Duodenal mucosa (tissue), 2 donors: ENCODE results near the gene ETF1.
A peak's percentile ranks its signal among the peaks of the same experiment; 100 is the strongest.
"Not testable (repeated sequence)": the region's sequence is repeated elsewhere in the genome, so short reads cannot be mapped to it uniquely, and the experiment has no call there.

Experiments used
- H3K27ac ChIP-seq: one replicate; pipeline ENCODE4 v1.7.0; 2013; ENCODE audit warnings: low read depth, low read length
- H3K27me3 ChIP-seq, 2 donors: one replicate each; pipeline ENCODE4 v1.7.0; 2013; ENCODE audit warnings: low read length in 2 of 2, control low read depth in 1 of 2; ENCODE audit not compliant: insufficient read depth in 2 of 2, control insufficient read depth in 1 of 2
- H3K36me3 ChIP-seq, 2 donors: one replicate each; pipeline ENCODE4 v1.7.0; 2013; ENCODE audit warnings: low read length in 2 of 2, control low read depth in 1 of 2; ENCODE audit not compliant: insufficient read depth in 2 of 2, control insufficient read depth in 1 of 2
- H3K4me1 ChIP-seq, 2 donors: one replicate each; pipeline ENCODE4 v1.7.0; 2013; ENCODE audit warnings: low read length in 2 of 2, control low read depth in 1 of 2; ENCODE audit not compliant: insufficient read depth in 2 of 2, control insufficient read depth in 1 of 2
- H3K4me3 ChIP-seq, 2 donors: one replicate each; pipeline ENCODE4 v1.7.0; 2013; ENCODE audit warnings: low read length in 2 of 2, low read depth in 1 of 2
- H3K9ac ChIP-seq, 2 donors: one replicate each; pipeline ENCODE4 v1.7.0; 2013; ENCODE audit warnings: low read length in 2 of 2, low read depth in 1 of 2
- H3K9me3 ChIP-seq, 2 donors: one replicate each; pipeline ENCODE4 v1.7.0; 2013; ENCODE audit warnings: low read length in 2 of 2, control low read depth in 1 of 2; ENCODE audit not compliant: control insufficient read depth in 1 of 2

Gene ETF1

DNA sequence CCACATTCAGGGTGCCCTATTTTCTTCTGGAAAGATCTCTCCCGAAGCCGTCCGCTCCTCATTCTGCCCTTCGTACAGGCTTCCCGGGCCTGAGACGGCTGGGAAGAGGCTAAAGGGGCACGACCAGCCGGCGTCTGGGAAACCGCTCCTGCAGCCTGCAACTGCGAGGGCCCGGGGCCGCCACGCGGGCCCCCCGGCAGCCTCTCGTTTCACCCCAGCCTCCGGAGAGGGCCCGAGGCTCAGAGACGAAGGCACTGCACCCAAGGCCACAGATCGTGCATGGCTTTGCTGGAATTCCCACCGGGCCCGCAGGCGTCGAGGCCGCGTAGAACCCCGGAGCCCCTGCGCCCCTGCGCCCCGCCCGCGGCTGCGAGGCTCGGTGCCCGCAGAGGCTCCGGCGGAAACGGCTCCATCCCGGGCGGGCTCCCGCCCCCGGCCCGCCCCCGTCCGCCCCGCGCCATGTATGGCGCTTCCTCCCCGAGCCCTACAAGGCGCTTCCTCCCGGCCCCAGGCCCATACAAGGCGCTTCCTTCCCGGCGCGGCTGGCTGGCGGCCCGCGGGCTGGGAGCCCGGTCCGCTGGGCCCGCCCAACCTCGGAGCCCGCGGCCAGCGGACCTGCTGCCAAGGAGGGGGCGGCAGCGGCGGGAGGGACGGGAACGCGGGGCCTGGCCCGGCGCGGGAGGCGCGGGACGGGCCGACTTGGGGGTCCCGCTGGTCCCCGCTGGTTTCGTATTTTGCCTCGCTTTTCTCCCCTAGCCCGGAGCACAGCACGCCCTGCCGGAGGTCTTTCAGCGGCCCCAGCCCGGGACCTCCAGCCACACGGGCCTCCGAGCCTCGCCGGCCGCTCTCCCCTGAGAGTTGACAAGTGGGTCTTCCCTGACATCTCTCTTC is 51.1 kb downstream of the ETF1 start:
- Histone ChIP-seq H3K36me3 (no peaks in the 10 kb centered on the region), H3K4me1 (peaks cover 24 to 26% of the 10 kb centered on the region in 2 donors), H3K27ac (no peak overlapping the region), H3K27me3 (peaks cover 10 to 17% of the 10 kb centered on the region in 2 donors), H3K4me3 (peak overlapping the region; percentile 63 to 67), H3K9me3 (no peaks in the 10 kb centered on the region), H3K9ac (peak overlapping the region; percentile 52 to 75)

DNA sequence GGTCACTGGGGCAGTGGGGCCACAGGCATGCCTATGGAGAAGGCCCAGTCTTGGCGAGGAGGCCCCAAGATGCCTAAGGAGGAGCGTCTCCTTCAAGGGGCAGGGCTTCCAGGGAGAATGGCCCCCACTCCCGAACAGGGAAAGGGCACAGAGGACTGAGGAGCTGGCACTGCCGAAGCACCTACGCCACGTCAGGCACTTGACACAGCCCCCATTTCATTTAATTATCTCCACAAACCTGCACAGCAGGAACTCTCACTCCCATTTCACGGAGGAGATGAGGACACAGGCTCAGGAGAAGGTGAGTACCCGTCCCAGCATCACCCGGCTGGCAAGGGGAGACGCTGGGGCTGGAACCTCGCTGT is 51.8 kb downstream of the ETF1 start:
- Histone ChIP-seq H3K9me3 (no peaks in the 10 kb centered on the region), H3K9ac (peak overlapping the region; percentile 16 to 26), H3K36me3 (no peaks in the 10 kb centered on the region), H3K27ac (no peak overlapping the region), H3K4me3 (peak overlapping the region; percentile 63 to 67), H3K4me1 (peaks cover 24 to 26% of the 10 kb centered on the region in 2 donors), H3K27me3 (peaks cover 10 to 17% of the 10 kb centered on the region in 2 donors)

DNA sequence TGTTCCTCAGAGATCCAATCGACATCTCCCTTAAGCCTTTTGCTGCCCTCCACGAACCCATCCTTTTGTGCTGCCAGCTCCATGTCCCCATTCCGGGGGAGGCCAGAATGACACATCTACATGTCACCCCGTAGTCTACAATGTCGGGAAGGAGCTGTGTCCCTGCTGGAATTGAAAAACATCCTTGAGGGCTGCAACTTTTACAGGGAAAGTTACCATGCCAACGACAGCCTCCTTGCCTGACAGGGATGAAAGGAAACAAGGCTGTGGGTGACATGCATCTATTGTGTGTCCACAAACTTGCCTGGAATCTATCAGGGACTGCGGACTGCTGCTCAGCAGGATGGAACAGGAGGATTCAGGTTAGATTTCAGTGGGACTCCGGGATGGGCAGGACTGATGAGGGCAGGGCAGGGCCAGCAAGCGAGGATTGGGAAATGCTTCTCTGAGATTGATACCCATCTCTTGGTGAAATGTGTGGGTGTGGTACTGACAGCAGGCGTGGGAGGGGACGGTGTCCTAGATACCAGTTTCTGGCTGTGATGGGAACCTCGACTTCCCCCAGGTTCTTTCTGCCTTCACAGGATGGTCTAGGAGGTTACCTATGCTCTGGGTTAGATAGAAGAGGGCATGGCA is 52.3 kb downstream of the ETF1 start:
- no peak overlapping the region for H3K4me3 ChIP-seq
- H3K27ac ChIP-seq, result no peak overlapping the region
- H3K9me3 ChIP-seq, result no peaks in the 10 kb centered on the region
- H3K27me3 ChIP-seq, result peaks cover 10 to 17% of the 10 kb centered on the region in 2 donors
- H3K36me3 ChIP-seq, result no peaks in the 10 kb centered on the region
- no peak overlapping the region for H3K9ac ChIP-seq
- peaks cover 24 to 26% of the 10 kb centered on the region in 2 donors for H3K4me1 ChIP-seq

DNA sequence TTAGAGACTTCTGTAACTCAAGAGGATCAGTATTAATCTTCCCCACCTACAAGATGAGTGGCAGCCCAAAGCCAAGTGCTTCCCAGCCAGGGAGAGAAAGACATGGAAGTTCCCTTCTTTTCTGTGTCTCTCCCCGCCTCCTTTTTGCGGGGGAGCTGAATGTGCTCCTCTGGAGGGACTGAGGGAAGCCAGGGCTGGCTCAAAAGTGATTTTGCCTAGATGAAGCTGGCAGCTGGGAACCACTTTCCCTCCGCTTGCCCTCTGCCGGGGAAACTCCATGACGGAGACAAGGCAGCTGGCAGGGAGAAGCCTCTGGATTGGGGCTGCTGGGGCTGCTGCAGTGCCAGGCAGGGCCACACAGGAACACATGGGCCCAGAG is 53.4 kb downstream of the ETF1 start:
- Histone ChIP-seq H3K27me3 (peaks cover 10 to 17% of the 10 kb centered on the region in 2 donors), H3K9ac (no peak overlapping the region), H3K4me1 (peaks cover 24 to 26% of the 10 kb centered on the region in 2 donors), H3K4me3 (no peak overlapping the region), H3K9me3 (no peaks in the 10 kb centered on the region), H3K27ac (no peak overlapping the region), H3K36me3 (no peaks in the 10 kb centered on the region)

DNA sequence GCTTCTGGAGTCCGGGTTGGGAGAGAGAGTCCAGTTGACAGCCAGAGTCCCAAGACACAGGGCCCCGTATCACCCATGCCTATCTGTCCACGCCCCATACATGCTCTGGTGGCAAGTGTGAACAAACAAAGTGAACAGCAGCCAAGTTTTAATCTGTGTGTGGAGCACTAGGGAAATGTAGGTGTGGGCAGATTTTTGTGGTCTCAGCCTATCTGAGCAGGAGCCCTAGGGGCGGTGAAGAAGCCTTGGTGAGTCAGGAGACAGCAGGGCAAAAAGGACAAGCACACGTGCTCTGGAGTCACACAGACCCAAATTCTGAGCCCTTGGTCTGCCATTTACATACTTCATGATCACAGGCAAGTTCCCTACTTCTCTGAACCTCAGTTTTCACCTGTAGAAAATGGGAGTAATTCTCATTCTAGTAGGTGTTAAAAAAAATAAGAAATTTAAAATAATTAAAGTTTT is 54.5 kb downstream of the ETF1 start:
- no peaks in the 10 kb centered on the region for H3K9me3 ChIP-seq
- H3K4me1 ChIP-seq, result peaks cover 24 to 26% of the 10 kb centered on the region in 2 donors

DNA sequence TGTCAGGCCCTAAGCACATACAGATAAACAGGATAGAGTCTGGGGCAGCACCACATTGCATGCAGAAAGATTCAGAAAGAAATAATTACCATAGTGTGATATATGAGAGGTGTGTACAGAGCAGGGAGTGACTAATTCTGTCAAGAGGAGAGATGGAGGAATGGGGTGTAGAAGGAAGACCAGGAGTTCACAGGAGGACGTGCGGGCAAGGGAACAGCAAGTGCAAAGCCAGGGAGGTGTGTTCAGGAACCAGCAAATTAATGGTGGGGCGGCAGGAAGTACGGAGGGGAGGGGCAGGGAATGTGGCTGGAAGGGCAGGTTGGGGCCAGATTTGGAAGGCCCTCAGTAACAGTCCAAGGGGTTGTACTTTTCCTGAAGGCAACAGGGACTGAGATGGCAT is 60.4 kb downstream of the ETF1 start:
- H3K9ac ChIP-seq, result no peak overlapping the region
- H3K27me3 ChIP-seq, result no peaks in the 10 kb centered on the region
- H3K36me3 ChIP-seq, result no peaks in the 10 kb centered on the region
- H3K4me3 ChIP-seq, result no peak overlapping the region
- H3K4me1 ChIP-seq, result no peaks in the 10 kb centered on the region
- H3K27ac ChIP-seq, result no peak overlapping the region
- H3K9me3 ChIP-seq, result no peaks in the 10 kb centered on the region

More for the DNA sequence above, 54.5 kb downstream of the ETF1 start:
- Histone ChIP-seq H3K9ac (no peak overlapping the region), H3K4me3 (no peak overlapping the region), H3K27me3 (peaks cover 10 to 17% of the 10 kb centered on the region in 2 donors), H3K36me3 (no peaks in the 10 kb centered on the region), H3K27ac (no peak overlapping the region)

DNA sequence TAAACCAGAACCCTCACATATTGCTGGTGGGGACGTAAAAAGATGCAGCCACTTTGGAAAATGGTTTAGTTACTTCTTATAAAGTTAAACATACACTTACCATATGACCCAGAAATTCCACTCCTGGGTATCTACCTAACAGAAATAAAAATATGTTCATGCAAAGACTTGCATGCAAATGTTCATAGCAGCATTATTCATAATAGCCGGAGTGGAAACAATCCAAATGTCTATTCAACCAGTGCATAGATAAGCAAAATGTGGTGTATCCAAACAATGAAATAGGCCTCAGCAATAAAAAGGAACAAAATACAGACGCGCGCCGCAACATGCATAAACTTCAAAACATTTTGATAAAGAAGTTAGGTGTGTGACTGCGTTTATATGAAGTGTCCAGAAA is 66.1 kb downstream of the ETF1 start:
- Histone ChIP-seq H3K27me3 (no peaks in the 10 kb centered on the region), H3K36me3 (no peaks in the 10 kb centered on the region)

DNA sequence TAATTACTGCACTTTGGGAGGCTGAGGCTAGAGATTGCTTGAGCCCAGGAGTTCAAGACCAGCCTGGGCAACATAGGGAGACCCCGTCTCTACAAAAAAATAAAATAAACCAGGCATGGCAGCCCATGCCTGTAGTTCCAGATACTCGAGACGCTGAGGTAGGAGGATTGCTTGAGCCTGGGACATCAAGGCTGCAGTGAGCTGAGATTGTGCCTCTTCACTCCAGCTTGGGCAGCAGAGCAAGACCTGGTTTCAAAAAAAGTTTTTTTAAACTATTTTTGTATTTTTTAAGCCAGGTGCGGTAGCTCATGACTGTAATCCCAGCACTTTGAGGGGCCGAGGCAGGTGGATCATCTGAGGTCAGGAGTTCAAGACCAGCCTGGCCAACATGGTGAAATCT is 69.9 kb downstream of the ETF1 start:
- H3K36me3 ChIP-seq, H3K4me3 ChIP-seq, H3K9ac ChIP-seq, H3K9me3 ChIP-seq, H3K27me3 ChIP-seq, H3K27ac ChIP-seq, H3K4me1 ChIP-seq: not testable (repeated sequence)

More for the DNA sequence above, 66.1 kb downstream of the ETF1 start:
- H3K27ac ChIP-seq, result no peak overlapping the region
- H3K4me3 ChIP-seq, result no peak overlapping the region
- H3K9ac ChIP-seq, result no peak overlapping the region
- H3K9me3 ChIP-seq, result no peaks in the 10 kb centered on the region
- H3K4me1 ChIP-seq, result no peaks in the 10 kb centered on the region

DNA sequence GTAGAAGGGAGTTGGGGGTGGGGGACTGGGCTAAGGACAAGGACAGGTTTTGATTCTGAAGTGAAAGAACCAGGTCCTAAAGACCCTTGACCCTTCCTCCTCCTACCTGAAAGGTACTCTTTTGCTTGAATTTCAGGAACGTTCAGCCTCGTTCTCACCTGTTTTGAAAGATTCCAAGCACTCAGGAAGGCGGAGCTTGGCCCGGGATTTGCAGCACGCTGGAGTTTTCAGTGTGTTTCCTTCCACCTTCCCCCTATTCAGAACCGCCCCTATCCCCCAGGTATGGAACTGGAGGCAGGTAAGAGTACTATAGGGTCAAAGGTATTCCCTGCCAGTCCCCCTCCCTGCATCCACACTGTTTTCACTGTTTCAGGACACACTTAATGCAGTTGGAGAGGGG is 70.7 kb downstream of the ETF1 start:
- no peaks in the 10 kb centered on the region for H3K9me3 ChIP-seq
- H3K4me1 ChIP-seq, result peaks cover 2 to 8% of the 10 kb centered on the region in 2 donors
- no peak overlapping the region for H3K27ac ChIP-seq

DNA sequence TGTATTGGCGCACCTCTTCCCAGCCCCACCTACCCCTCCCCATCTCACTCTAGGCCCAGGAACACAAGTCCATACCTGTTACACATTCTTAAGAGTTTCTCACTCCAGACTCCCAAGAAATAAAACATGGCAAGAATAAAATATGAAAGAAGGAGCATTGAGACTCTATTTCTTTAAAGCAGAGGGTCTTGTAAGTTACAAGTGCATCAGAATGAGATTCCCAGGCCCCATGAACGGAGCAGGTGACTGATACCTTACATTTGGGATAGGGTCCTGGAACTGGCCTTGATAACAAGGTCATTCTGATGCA is 72.0 kb downstream of the ETF1 start:
- H3K36me3 ChIP-seq, result peaks cover 0 to 10% of the 10 kb centered on the region in 2 donors
- H3K27ac ChIP-seq, result no peak overlapping the region
- H3K4me3 ChIP-seq, result no peak overlapping the region
- no peaks in the 10 kb centered on the region for H3K9me3 ChIP-seq
- H3K27me3 ChIP-seq, result no peaks in the 10 kb centered on the region
- H3K4me1 ChIP-seq, result peaks cover 8 to 15% of the 10 kb centered on the region in 2 donors
- H3K9ac ChIP-seq, result no peak overlapping the region

More for the DNA sequence above, 70.7 kb downstream of the ETF1 start:
- Histone ChIP-seq H3K4me3 (no peak overlapping the region), H3K9ac (no peak overlapping the region), H3K27me3 (no peaks in the 10 kb centered on the region), H3K36me3 (peaks cover 0 to 6% of the 10 kb centered on the region in 2 donors)
